Measurements from ENCODE around the gene ID1.

DNA sequence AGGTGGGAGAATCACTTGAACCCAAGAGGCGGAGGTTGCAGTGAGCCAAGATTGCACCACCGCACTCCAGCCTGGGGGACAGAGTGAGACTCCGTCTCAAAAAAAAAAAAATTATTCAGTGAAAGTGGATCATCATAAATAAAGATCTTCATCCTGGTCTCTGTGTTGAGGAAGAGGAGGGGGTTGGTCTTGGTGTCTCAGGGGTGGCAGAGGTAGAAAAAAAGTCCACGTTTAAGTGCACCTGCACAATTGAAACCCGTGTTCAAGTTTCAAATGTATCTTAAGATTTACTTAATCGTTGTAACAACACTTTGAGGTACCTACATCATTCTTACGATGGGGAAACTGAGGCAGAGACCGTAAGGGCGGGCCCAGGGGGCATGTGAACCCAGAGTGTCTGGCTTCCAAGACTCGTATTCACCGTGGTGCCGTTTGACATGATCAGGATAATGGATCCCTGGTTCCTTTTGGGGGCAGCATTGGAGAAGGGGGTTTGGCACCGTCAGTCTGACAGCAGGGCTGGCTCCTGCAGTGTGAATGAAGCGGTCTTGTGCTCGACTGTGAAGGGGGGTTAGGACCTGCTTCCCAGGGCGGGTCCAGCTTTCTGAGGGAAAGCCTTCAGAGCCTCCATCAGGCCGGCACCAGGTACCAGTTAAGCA, 32.9 kb upstream of the ID1 start:
- no peak for TF ChIP-seq EZH2 (IDR thresholded peaks at IDR 0.05; ENCODE audit: borderline replicate concordance, low read length)
- TF ChIP-seq, protein P1, sequence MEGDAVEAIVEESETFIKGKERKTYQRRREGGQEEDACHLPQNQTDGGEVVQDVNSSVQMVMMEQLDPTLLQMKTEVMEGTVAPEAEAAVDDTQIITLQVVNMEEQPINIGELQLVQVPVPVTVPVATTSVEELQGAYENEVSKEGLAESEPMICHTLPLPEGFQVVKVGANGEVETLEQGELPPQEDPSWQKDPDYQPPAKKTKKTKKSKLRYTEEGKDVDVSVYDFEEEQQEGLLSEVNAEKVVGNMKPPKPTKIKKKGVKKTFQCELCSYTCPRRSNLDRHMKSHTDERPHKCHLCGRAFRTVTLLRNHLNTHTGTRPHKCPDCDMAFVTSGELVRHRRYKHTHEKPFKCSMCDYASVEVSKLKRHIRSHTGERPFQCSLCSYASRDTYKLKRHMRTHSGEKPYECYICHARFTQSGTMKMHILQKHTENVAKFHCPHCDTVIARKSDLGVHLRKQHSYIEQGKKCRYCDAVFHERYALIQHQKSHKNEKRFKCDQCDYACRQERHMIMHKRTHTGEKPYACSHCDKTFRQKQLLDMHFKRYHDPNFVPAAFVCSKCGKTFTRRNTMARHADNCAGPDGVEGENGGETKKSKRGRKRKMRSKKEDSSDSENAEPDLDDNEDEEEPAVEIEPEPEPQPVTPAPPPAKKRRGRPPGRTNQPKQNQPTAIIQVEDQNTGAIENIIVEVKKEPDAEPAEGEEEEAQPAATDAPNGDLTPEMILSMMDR (conservative IDR thresholded peaks at IDR 0.05 in 1 of 2, IDR thresholded peaks at IDR 0.05 in 1 of 2; ENCODE audit: extremely low read depth in 1 of 2, insufficient read depth in 1 of 2, low read depth in 1 of 2, low read length in 2 of 2), result no peak
